HL-60 (cell line): ENCODE results near the gene MPP4.

Source experiments
- DNase-seq, 2 experiments: peaks; one replicate each; pipeline ENCODE4 v3.0.0-alpha.2; 2010 to 2020; ENCODE audit warnings: low read depth in 1 of 2, low spot score in 1 of 2
- H3K27ac ChIP-seq: fragments of 250-450 bp; sonication (Bioruptor Pico); replicated peaks from 2 replicates; pipeline ENCODE4 v1.5.1; 2020; ENCODE audit warnings: mild to moderate bottlenecking, moderate library complexity
- H3K27me3 ChIP-seq: fragments of 250-450 bp; sonication (Bioruptor Pico); 2 replicates; pipeline ENCODE4 v1.5.1; 2021; ENCODE audit warnings: mild to moderate bottlenecking, moderate library complexity; ENCODE audit not compliant: insufficient read depth, poor library complexity, severe bottlenecking
- H3K4me3 ChIP-seq: replicated peaks from 2 replicates; pipeline ENCODE4 v1.5.1; 2011; ENCODE audit warnings: mild to moderate bottlenecking, control low read depth, low read length; ENCODE audit not compliant: insufficient read depth
- GABPA ChIP-seq: IDR thresholded peaks from 2 replicates; pipeline ENCODE4 v1.6.1; 2012; ENCODE audit warnings: low read depth
- POLR2AphosphoS5 ChIP-seq: IDR thresholded peaks from 2 replicates; pipeline ENCODE4 v1.6.1; 2012; ENCODE audit warnings: low read depth
- SPI1 ChIP-seq: IDR thresholded peaks from 2 replicates; pipeline ENCODE4 v1.6.1; 2012; ENCODE audit warnings: low read depth, mild to moderate bottlenecking, borderline replicate concordance
- TF ChIP-seq, protein P1 (sequence below): IDR thresholded peaks from one replicate; pipeline ENCODE4 v1.5.1; 2011; ENCODE audit warnings: low read length, control low read depth, inconsistent platforms; ENCODE audit not compliant: insufficient read depth
- TF ChIP-seq, protein P2 (sequence below): IDR thresholded peaks from 2 replicates; pipeline ENCODE4 v1.6.1; 2012; ENCODE audit warnings: low read depth; ENCODE audit not compliant: insufficient replicate concordance

MPP4 gene

DNA sequence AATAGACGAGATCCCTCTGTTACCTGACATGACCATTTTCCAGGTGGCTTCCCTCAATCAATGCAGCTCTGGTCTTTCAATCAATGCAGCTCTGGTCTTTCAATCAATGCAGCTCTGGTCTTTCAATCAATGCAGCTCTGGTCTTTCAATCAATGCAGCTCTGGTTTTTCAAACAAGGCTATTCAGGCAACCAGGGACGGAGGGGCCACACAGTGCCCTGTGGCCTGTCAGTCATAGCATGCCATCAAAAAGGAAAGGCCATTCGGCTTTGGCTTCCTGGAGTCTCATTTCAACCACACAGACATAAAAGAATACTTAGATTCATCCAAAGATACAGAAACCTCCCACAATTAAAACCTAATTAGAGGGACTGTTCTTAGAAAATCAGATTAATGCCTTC lies 13.3 kb downstream of the MPP4 start:
- no peak for DNase-seq
- H3K27ac ChIP-seq = no peak overlapping the region
- TF ChIP-seq, protein P1, sequence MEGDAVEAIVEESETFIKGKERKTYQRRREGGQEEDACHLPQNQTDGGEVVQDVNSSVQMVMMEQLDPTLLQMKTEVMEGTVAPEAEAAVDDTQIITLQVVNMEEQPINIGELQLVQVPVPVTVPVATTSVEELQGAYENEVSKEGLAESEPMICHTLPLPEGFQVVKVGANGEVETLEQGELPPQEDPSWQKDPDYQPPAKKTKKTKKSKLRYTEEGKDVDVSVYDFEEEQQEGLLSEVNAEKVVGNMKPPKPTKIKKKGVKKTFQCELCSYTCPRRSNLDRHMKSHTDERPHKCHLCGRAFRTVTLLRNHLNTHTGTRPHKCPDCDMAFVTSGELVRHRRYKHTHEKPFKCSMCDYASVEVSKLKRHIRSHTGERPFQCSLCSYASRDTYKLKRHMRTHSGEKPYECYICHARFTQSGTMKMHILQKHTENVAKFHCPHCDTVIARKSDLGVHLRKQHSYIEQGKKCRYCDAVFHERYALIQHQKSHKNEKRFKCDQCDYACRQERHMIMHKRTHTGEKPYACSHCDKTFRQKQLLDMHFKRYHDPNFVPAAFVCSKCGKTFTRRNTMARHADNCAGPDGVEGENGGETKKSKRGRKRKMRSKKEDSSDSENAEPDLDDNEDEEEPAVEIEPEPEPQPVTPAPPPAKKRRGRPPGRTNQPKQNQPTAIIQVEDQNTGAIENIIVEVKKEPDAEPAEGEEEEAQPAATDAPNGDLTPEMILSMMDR = no peak
- TF ChIP-seq POLR2AphosphoS5 = no peak
- TF ChIP-seq SPI1 = no peak
- no peak for TF ChIP-seq GABPA
- TF ChIP-seq, protein P2, sequence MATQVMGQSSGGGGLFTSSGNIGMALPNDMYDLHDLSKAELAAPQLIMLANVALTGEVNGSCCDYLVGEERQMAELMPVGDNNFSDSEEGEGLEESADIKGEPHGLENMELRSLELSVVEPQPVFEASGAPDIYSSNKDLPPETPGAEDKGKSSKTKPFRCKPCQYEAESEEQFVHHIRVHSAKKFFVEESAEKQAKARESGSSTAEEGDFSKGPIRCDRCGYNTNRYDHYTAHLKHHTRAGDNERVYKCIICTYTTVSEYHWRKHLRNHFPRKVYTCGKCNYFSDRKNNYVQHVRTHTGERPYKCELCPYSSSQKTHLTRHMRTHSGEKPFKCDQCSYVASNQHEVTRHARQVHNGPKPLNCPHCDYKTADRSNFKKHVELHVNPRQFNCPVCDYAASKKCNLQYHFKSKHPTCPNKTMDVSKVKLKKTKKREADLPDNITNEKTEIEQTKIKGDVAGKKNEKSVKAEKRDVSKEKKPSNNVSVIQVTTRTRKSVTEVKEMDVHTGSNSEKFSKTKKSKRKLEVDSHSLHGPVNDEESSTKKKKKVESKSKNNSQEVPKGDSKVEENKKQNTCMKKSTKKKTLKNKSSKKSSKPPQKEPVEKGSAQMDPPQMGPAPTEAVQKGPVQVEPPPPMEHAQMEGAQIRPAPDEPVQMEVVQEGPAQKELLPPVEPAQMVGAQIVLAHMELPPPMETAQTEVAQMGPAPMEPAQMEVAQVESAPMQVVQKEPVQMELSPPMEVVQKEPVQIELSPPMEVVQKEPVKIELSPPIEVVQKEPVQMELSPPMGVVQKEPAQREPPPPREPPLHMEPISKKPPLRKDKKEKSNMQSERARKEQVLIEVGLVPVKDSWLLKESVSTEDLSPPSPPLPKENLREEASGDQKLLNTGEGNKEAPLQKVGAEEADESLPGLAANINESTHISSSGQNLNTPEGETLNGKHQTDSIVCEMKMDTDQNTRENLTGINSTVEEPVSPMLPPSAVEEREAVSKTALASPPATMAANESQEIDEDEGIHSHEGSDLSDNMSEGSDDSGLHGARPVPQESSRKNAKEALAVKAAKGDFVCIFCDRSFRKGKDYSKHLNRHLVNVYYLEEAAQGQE = no peak
- H3K4me3 ChIP-seq = no peak overlapping the region
- no peaks in the 10 kb centered on the region for H3K27me3 ChIP-seq

DNA sequence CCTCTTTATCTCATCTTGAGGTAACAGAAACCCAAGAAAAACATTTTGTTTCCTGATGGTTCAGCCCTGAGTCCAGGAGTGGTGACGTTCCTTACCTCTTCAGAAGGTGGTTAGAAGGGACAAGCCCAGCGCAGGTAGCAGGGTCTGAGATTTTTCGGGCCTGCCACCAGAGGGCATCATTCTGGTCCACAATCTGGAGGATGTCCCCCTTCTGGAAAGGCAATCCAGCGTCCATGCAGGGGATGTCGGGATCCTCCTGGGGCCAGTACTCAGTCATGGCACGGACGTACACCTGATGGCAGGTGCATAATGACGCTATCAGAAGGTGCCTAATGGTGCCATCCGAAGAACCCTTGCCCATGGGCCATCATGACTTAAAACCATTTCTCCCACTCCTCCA lies 17.7 kb downstream of the MPP4 start:
- no peak for DNase-seq
- TF ChIP-seq, protein P2 = no peak
- TF ChIP-seq SPI1 = no peak
- TF ChIP-seq, protein P1 = peak; percentile 26

GRCh38 chr2:201678401-201678800 lies 20.0 kb downstream of the MPP4 start:
- Histone ChIP-seq H3K27ac (no peak overlapping the region), H3K27me3 (no peaks in the 10 kb centered on the region), H3K4me3 (no peak overlapping the region)
- no peak for DNase-seq
- TF ChIP-seq SPI1 (no peak), GABPA (no peak), POLR2AphosphoS5 (no peak)
- TF ChIP-seq, protein P2 = no peak
- TF ChIP-seq, protein P1 = no peak

More for the DNA sequence above, 17.7 kb downstream of the MPP4 start:
- Histone ChIP-seq H3K27me3 (no peaks in the 10 kb centered on the region), H3K27ac (no peak overlapping the region), H3K4me3 (no peak overlapping the region)
